Epithelial cell of esophagus (primary cell): ENCODE measurements around the gene ME3.

ENCODE experiments used
- DNase-seq: peaks from one replicate; pipeline ENCODE4 v3.0.0; 2010; ENCODE audit warnings: low read depth
- H3K4me3 ChIP-seq: 2 replicates; pipeline ENCODE4 v1.5.1; 2011; ENCODE audit warnings: mild to moderate bottlenecking, low read length, control low read depth
- CTCF ChIP-seq: IDR thresholded peaks from 2 replicates; pipeline ENCODE4 v1.5.1; 2011; ENCODE audit warnings: low read depth, mild to moderate bottlenecking, low read length, control low read depth, inconsistent platforms; ENCODE audit not compliant: insufficient read depth; ENCODE audit errors: missing control alignments

ME3 gene

GRCh38 chr11:86580535-86580934 is 91.9 kb downstream of the ME3 start:
- DNase-seq: no peak
- H3K4me3 ChIP-seq: no peak overlapping the region
- no peak for TF ChIP-seq CTCF

- TF ChIP-seq CTCF: no peak
- no peak for DNase-seq
- no peak overlapping the region for H3K4me3 ChIP-seq
Observed at GRCh38 chr11:86579406-86579731, 93.0 kb downstream of the ME3 start.

- no peak for TF ChIP-seq CTCF
- no peak overlapping the region for H3K4me3 ChIP-seq
- peak; percentile 54 for DNase-seq
Observed at GRCh38 chr11:86578727-86579405, 93.5 kb downstream of the ME3 start.

- DNase-seq: peak; percentile 71
- H3K4me3 ChIP-seq: no peak overlapping the region
- no peak for TF ChIP-seq CTCF
Observed at GRCh38 chr11:86577644-86578636, 94.5 kb downstream of the ME3 start.

- no peak for DNase-seq
- no peak overlapping the region for H3K4me3 ChIP-seq
- no peak for TF ChIP-seq CTCF
Observed at GRCh38 chr11:86576946-86577624, 95.3 kb downstream of the ME3 start.

GRCh38 chr11:86575927-86576326 is 96.5 kb downstream of the ME3 start:
- H3K4me3 ChIP-seq: no peak overlapping the region
- no peak for TF ChIP-seq CTCF
- no peak for DNase-seq
